ENCODE measurements around the gene AHNAK2. TPM values are rescaled to one million over a fixed set of nuclear protein-coding genes. Genes with fewer than 3 reads are reported as not detected.
A peak's percentile ranks its signal among the peaks of the same experiment; 100 is the strongest.

The AHNAK2 gene
- total and polyA plus RNA-seq, 9 of the 15 experiments (the other 6 are each of a cell fraction or from before 2014, with no cell fraction given), result 0.04 to 0.09 (median 0.04) TPM; not detected in 6

GRCh38 chr14:105020815-105021655, 42.9 kb upstream of the AHNAK2 start, which contains the start of gene CDCA4 (continued):
- no peak for TF ChIP-seq BCLAF1 (IDR thresholded peaks at IDR 0.05; ENCODE audit: borderline replicate concordance in 1 of 2, control insufficient read depth in 1 of 2, low read depth in 2 of 2, low read length in 1 of 2)
- peak in 2 of 3 experiments; percentile 16 to 53 for TF ChIP-seq YY1 (IDR thresholded peaks at IDR 0.05; ENCODE audit: borderline replicate concordance in 1 of 3, control insufficient read depth in 1 of 3, extremely low read depth in 1 of 3, insufficient read depth in 3 of 3, insufficient read length in 1 of 3, insufficient replicate concordance in 2 of 3, low read depth in 1 of 3, low read length in 2 of 3)
- TF ChIP-seq RAD51 (IDR thresholded peaks at IDR 0.05; ENCODE audit: borderline replicate concordance, low read depth), result peak; percentile 60; the same call in 1 of the 2 replicates
- TF ChIP-seq MAZ (CRISPR knock-in tag; conservative IDR thresholded peaks at IDR 0.05 in 1 of 2, IDR thresholded peaks at IDR 0.05 in 1 of 2), result peak in 1 of 2 experiments; percentile 64
- TF ChIP-seq TAF9B (IDR thresholded peaks at IDR 0.05; ENCODE audit: partially characterized antibody), result no peak
- 0 out of 4 replicates have a peak, but pooled peaks of 1 of the 2 experiments have one; percentile 7 for TF ChIP-seq UBTF (IDR thresholded peaks at IDR 0.05; ENCODE audit: borderline replicate concordance in 1 of 2, low read depth in 2 of 2, low read length in 2 of 2)
- TF ChIP-seq MAX (CRISPR knock-in tag; IDR thresholded peaks at IDR 0.05), result peak; percentile 65
- no peak for TF ChIP-seq STAG1 (CRISPR knock-in tag; IDR thresholded peaks at IDR 0.05; ENCODE audit: borderline replicate concordance)
- peak; percentile 43 for TF ChIP-seq CHD1 (IDR thresholded peaks at IDR 0.05; ENCODE audit: low read length)
- TF ChIP-seq FOS (IDR thresholded peaks at IDR 0.05; ENCODE audit: extremely low read depth, insufficient read length), result peak; percentile 29
- TF ChIP-seq CREM (IDR thresholded peaks at IDR 0.05; ENCODE audit: low read depth), result peak; percentile 48; the same call in 1 of the 2 replicates
- TF ChIP-seq PHF8 (IDR thresholded peaks at IDR 0.05; ENCODE audit: borderline replicate concordance, low read length), result peak; percentile 79; the same call in 1 of the 2 replicates
- TF ChIP-seq GMEB1 (CRISPR knock-in tag; IDR thresholded peaks at IDR 0.05), result peak; percentile 81
- no peak for TF ChIP-seq EZH2 (IDR thresholded peaks at IDR 0.05; ENCODE audit: borderline replicate concordance, low read depth, low read length)
- 0 out of 4 replicates have a peak, but pooled peaks of 1 of the 2 experiments have one; percentile 12 for TF ChIP-seq TEAD1 (CRISPR knock-in tag; IDR thresholded peaks at IDR 0.05)
- peak; percentile 88 for TF ChIP-seq MYC (IDR thresholded peaks at IDR 0.05; ENCODE audit: low read depth, low read length)
- TF ChIP-seq MYC (CRISPR knock-in tag; IDR thresholded peaks at IDR 0.05; ENCODE audit: borderline replicate concordance, low read depth), result peak; percentile 65; the same call in 1 of the 2 replicates

All from K562 (cell line).